ENCODE data around the gene SERINC3. TPM values are rescaled to one million over a fixed set of nuclear protein-coding genes. Genes with fewer than 3 reads are reported as not detected.

The SERINC3 gene
- polyA plus RNA-seq, 3 donors: 62.2 to 70.4 (median 66.1) TPM

GRCh38 chr20:44541992-44542391, 20.1 kb upstream of the SERINC3 start:
- DNase-seq: no peak

GRCh38 chr20:44540834-44541233, 19.0 kb upstream of the SERINC3 start:
- DNase-seq: no peak

- no peak for DNase-seq
Measured at GRCh38 chr20:44537993-44538392, 16.1 kb upstream of the SERINC3 start.

- no peak for DNase-seq
Measured at GRCh38 chr20:44536175-44536574, 14.3 kb upstream of the SERINC3 start.

GRCh38 chr20:44533928-44534327, 12.1 kb upstream of the SERINC3 start:
- DNase-seq: no peak

GRCh38 chr20:44532981-44533331, 11.1 kb upstream of the SERINC3 start:
- no peak for DNase-seq

- DNase-seq: no peak
Measured at GRCh38 chr20:44532259-44532980, 10.6 kb upstream of the SERINC3 start.

- no peak for DNase-seq
Measured at GRCh38 chr20:44528309-44528708, 6.4 kb upstream of the SERINC3 start.

- no peak for DNase-seq
Measured at GRCh38 chr20:44527716-44528199, 5.9 kb upstream of the SERINC3 start.

- no peak for DNase-seq
Measured at GRCh38 chr20:44526129-44526528, 4.3 kb upstream of the SERINC3 start.

- DNase-seq: no peak
Measured at GRCh38 chr20:44523746-44524145, 1.9 kb upstream of the SERINC3 start.

- no peak for DNase-seq
Measured at GRCh38 chr20:44522841-44523240, 971 bp upstream of the SERINC3 start.

GRCh38 chr20:44520881-44521280, 989 bp downstream of the SERINC3 start:
- no peak for DNase-seq

GRCh38 chr20:44518248-44518647, 3.6 kb downstream of the SERINC3 start:
- DNase-seq: no peak

- no peak for DNase-seq
Measured at GRCh38 chr20:44517454-44517853, 4.4 kb downstream of the SERINC3 start.

GRCh38 chr20:44516491-44516890, 5.4 kb downstream of the SERINC3 start:
- DNase-seq: no peak

- no peak for DNase-seq
Measured at GRCh38 chr20:44513871-44514270, 8.0 kb downstream of the SERINC3 start.

GRCh38 chr20:44509762-44510161, 12.1 kb downstream of the SERINC3 start:
- no peak for DNase-seq

GRCh38 chr20:44504402-44505307, 17.2 kb downstream of the SERINC3 start:
- DNase-seq: no peak

- DNase-seq: no peak
Measured at GRCh38 chr20:44502968-44503367, 18.9 kb downstream of the SERINC3 start.

GRCh38 chr20:44501448-44501847, 20.4 kb downstream of the SERINC3 start:
- DNase-seq: no peak

- no peak for DNase-seq
Measured at GRCh38 chr20:44500221-44500620, 21.6 kb downstream of the SERINC3 start.

- no peak for DNase-seq
Measured at GRCh38 chr20:44497761-44498160, 24.1 kb downstream of the SERINC3 start.
